Kidney epithelial cell (primary cell): Measurements from ENCODE around the gene SP9. TPM values are rescaled to one million over a fixed set of nuclear protein-coding genes. Genes with fewer than 3 reads are reported as not detected.
"Not testable (repeated sequence)": the region's sequence is repeated elsewhere in the genome, so short reads cannot be mapped to it uniquely, and the experiment has no call there.

Experiments
- DNase-seq: peaks from one replicate; pipeline ENCODE4 v3.0.0-alpha.2; 2010; ENCODE audit warnings: low read depth
- H3K27me3 ChIP-seq: 2 replicates; pipeline ENCODE4 v1.6.0; 2011; ENCODE audit warnings: low read length; ENCODE audit not compliant: control insufficient read depth, insufficient read depth
- H3K36me3 ChIP-seq: 2 replicates; pipeline ENCODE4 v1.5.1; 2011; ENCODE audit warnings: low read length; ENCODE audit not compliant: control insufficient read depth, insufficient read depth
- H3K4me3 ChIP-seq: 2 replicates; pipeline ENCODE4 v1.5.1; 2011; ENCODE audit warnings: low read depth, mild to moderate bottlenecking, control low read depth, low read length
- total RNA-seq: library from RNA; depleted of rRNA; stranded (reverse); fragments of >200 nt; gene quantifications from 2 replicates; pipeline ENCODE4 v1.2.3, GENCODE V29; 2015
- TF ChIP-seq, protein P1 (sequence below): IDR thresholded peaks from 2 replicates; pipeline ENCODE4 v1.5.1; 2011; ENCODE audit warnings: mild to moderate bottlenecking, moderate library complexity, low read length, control low read depth, inconsistent platforms; ENCODE audit not compliant: insufficient read depth, poor library complexity, severe bottlenecking

The SP9 gene
- total RNA-seq, 1 donor from 2014 or later: not detected

GRCh38 chr2:174350593-174351181 lies 15.9 kb downstream of the SP9 start:
- no peaks in the 10 kb centered on the region for H3K36me3 ChIP-seq
- H3K4me3 ChIP-seq: no peak overlapping the region
- no peaks in the 10 kb centered on the region for H3K27me3 ChIP-seq

DNA sequence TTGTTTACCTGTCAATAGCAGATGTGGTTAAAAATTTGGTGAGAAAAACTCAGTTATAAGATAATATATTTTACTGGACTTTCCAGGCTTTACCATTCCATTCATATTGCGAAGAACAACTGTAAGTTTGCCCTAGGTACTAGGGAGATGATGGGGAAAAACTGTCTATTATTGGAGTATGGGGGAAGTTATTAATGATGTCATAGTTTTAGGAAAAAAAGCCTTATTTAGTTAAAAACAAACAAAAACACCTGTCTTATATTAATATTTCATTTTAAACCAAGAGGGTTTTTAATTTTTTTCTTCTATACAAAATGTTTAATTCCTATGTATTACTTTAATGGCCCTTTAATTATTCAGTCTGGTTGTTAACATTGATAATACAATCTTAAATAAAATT lies 18.2 kb downstream of the SP9 start:
- TF ChIP-seq, protein P1, sequence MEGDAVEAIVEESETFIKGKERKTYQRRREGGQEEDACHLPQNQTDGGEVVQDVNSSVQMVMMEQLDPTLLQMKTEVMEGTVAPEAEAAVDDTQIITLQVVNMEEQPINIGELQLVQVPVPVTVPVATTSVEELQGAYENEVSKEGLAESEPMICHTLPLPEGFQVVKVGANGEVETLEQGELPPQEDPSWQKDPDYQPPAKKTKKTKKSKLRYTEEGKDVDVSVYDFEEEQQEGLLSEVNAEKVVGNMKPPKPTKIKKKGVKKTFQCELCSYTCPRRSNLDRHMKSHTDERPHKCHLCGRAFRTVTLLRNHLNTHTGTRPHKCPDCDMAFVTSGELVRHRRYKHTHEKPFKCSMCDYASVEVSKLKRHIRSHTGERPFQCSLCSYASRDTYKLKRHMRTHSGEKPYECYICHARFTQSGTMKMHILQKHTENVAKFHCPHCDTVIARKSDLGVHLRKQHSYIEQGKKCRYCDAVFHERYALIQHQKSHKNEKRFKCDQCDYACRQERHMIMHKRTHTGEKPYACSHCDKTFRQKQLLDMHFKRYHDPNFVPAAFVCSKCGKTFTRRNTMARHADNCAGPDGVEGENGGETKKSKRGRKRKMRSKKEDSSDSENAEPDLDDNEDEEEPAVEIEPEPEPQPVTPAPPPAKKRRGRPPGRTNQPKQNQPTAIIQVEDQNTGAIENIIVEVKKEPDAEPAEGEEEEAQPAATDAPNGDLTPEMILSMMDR: no peak
- Histone ChIP-seq H3K4me3 (no peak overlapping the region), H3K36me3 (no peaks in the 10 kb centered on the region), H3K27me3 (no peaks in the 10 kb centered on the region)
- DNase-seq: no peak

More at GRCh38 chr2:174350593-174351181, 15.9 kb downstream of the SP9 start:
- DNase-seq: no peak
- TF ChIP-seq, protein P1: no peak

GRCh38 chr2:174356347-174356746 lies 21.6 kb downstream of the SP9 start:
- TF ChIP-seq, protein P1: no peak
- Histone ChIP-seq H3K4me3 (no peak overlapping the region), H3K36me3 (no peaks in the 10 kb centered on the region), H3K27me3 (no peaks in the 10 kb centered on the region)
- DNase-seq: no peak

- H3K36me3 ChIP-seq, H3K27me3 ChIP-seq, H3K4me3 ChIP-seq, DNase-seq: not testable (repeated sequence)
These were observed 24.9 kb downstream of the SP9 start for GRCh38 chr2:174359663-174360062.

GRCh38 chr2:174362949-174363348 lies 28.2 kb downstream of the SP9 start:
- Histone ChIP-seq H3K36me3 (no peaks in the 10 kb centered on the region), H3K27me3 (no peaks in the 10 kb centered on the region), H3K4me3 (no peak overlapping the region)
- DNase-seq: no peak
- TF ChIP-seq, protein P1: no peak

DNA sequence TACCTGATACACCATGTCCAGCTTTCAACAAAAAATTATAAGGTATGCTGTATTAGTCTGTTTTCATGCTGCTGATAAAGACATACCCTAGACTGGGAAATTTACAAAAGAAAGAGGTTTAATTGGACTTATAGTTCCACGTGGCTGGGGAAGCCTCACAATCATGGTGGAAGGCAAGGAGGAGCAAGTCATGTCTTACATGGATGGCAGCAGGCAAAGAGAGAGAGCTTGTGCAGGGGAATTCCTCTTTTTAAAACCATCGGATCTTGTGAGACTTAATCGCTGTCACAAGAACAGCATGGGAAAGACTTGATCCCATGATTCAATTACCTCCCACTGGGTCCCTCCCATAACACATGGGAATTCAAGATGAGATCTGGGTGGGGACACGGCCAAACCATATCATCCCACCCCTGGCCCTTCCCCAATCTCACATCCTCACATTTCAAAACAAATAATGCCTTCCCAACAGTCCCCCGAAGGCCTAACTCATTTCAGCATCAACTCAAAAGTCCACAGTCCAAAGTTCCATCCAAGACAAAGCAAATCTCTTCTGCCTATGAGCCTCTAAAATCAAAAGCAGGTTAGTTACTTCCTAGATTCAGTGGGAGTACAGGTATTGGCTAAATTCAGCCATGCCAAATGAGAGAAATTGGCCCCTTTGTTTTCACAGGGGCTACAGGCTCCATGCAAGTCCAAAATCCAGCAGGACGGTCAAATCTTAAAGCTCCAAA lies 28.9 kb downstream of the SP9 start:
- not testable (repeated sequence) for H3K36me3 ChIP-seq, H3K4me3 ChIP-seq, DNase-seq, H3K27me3 ChIP-seq

GRCh38 chr2:174364628-174365027 lies 29.9 kb downstream of the SP9 start:
- TF ChIP-seq, protein P1: no peak
- Histone ChIP-seq H3K27me3 (no peaks in the 10 kb centered on the region), H3K36me3 (no peaks in the 10 kb centered on the region), H3K4me3 (no peak overlapping the region)
- DNase-seq: no peak
